Heart left ventricle (tissue), 13 donors: Measurements from ENCODE around the gene USP6NL.

Experiments used
- POLR2A ChIP-seq, 2 donors: fragments of 450-650 bp; IDR thresholded peaks; one replicate each; pipeline ENCODE4 v1.6.1; 2017; ENCODE audit warnings: antibody characterized with exemption in 2 of 2, mild to moderate bottlenecking in 2 of 2, moderate library complexity in 2 of 2
- TF ChIP-seq, protein P1 (sequence below), 12 donors: fragments of 200-600 bp; sonication (generic) in 4 of 12; IDR thresholded peaks; one replicate each; pipeline versions ENCODE4 v1.5.0 to v1.8.0; 2018 to 2022; ENCODE audit warnings: antibody characterized with exemption in 12 of 12, mild to moderate bottlenecking in 5 of 12
- donor health status: ischemic (EF 13 %, LVEDD 7.1; RV severe dilation, severe dysfunction).
- donor health status: DM: no; HTN: yes; CAD: no.
- donor health status: DM: no; HTN: no; CAD: no.
- donor health status: ischemic (EF 25% LVEDD 6.9; RV normal size, moderate dysfunction).
- donor health status: ischemic (EF 25% LVEDD 5.7; RV mildly dilated, moderate dysfunction).
- donor health status: ischemic (EF 35%, LVEDD 5.7; RV mildly dilated, moderate dysfunction).
- donor health status: nonischemic (EF 11% LVEDD 7.7; RV severe dilation, severe dysfunction).
- donor health status: DM: yes; HTN: yes; CAD: no.
- donor health status: PGD.
- donor health status: ischemic (EF 29% LVEDD 5.4; RV normal size, mild dysfunction).
- donor health status: nonischemic (EF 23%, LVEDD 6.1; RV moderate dilation, normal function).

DNA sequence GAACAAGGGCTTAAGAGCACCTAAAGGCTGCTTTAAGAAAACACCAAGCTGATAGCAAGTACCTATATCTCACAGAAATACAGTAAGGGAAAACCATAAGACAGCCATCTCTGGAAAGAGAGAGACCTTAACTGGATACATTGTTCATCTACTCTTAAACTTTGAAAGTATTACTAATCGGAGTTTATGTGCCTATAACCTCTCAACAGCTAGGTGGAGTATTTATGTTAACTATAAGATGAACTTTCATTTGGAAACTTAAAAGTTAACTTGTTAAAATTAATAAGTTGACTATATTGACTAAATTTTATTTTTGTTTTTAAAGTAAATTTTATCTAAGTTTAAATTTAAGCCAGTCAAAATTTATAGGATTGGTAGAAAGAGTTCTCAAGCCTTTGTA lies 90.6 kb downstream of the USP6NL start:
- TF ChIP-seq, protein P1, sequence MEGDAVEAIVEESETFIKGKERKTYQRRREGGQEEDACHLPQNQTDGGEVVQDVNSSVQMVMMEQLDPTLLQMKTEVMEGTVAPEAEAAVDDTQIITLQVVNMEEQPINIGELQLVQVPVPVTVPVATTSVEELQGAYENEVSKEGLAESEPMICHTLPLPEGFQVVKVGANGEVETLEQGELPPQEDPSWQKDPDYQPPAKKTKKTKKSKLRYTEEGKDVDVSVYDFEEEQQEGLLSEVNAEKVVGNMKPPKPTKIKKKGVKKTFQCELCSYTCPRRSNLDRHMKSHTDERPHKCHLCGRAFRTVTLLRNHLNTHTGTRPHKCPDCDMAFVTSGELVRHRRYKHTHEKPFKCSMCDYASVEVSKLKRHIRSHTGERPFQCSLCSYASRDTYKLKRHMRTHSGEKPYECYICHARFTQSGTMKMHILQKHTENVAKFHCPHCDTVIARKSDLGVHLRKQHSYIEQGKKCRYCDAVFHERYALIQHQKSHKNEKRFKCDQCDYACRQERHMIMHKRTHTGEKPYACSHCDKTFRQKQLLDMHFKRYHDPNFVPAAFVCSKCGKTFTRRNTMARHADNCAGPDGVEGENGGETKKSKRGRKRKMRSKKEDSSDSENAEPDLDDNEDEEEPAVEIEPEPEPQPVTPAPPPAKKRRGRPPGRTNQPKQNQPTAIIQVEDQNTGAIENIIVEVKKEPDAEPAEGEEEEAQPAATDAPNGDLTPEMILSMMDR (IDR thresholded peaks at IDR 0.05), result no peak
- TF ChIP-seq POLR2A (IDR thresholded peaks at IDR 0.05), result no peak
